Activated CD4-positive, alpha-beta T cell treated with anti-CD3 and anti-CD28 coated beads, Interleukin-2, amount 50 U/mL, for 16 hours (primary cell): ENCODE results near the gene KHNYN.

Experiments
- DNase-seq: peaks from one replicate; pipeline ENCODE4 v3.0.0-alpha.2; 2020

The KHNYN gene

GRCh38 chr14:24425704-24426103 is 4.0 kb upstream of the KHNYN start:
- peak; percentile 57 for DNase-seq

- no peak for DNase-seq
Measured at GRCh38 chr14:24426150-24426911, 3.4 kb upstream of the KHNYN start.

GRCh38 chr14:24426912-24427536 is 2.7 kb upstream of the KHNYN start:
- no peak for DNase-seq

GRCh38 chr14:24427537-24428508 is 1.9 kb upstream of the KHNYN start:
- no peak for DNase-seq

- DNase-seq: no peak
Measured at GRCh38 chr14:24428628-24429394, 943 bp upstream of the KHNYN start.

- peak; percentile 61 for DNase-seq
Measured at GRCh38 chr14:24430143-24430681, 458 bp downstream of the KHNYN start.

GRCh38 chr14:24430682-24431568 is 1.2 kb downstream of the KHNYN start:
- peak; percentile 84 for DNase-seq

- peak; percentile 94 for DNase-seq
Measured at GRCh38 chr14:24431569-24432258, 2.0 kb downstream of the KHNYN start.

GRCh38 chr14:24432259-24433131 is 2.7 kb downstream of the KHNYN start:
- no peak for DNase-seq

GRCh38 chr14:24434036-24434435 is 4.3 kb downstream of the KHNYN start:
- no peak for DNase-seq

GRCh38 chr14:24434676-24435075 is 4.9 kb downstream of the KHNYN start:
- no peak for DNase-seq

- DNase-seq: no peak
Measured at GRCh38 chr14:24435192-24435810, 5.5 kb downstream of the KHNYN start.

- DNase-seq: no peak
Measured at GRCh38 chr14:24435998-24436354, 6.2 kb downstream of the KHNYN start.

- peak; percentile 67 for DNase-seq
Measured at GRCh38 chr14:24436355-24437019, 6.7 kb downstream of the KHNYN start.

- DNase-seq: no peak
Measured at GRCh38 chr14:24437020-24437735, 7.4 kb downstream of the KHNYN start.

GRCh38 chr14:24437736-24438067 is 7.9 kb downstream of the KHNYN start:
- no peak for DNase-seq

- no peak for DNase-seq
Measured at GRCh38 chr14:24438223-24439097, 8.7 kb downstream of the KHNYN start.
